ENCODE data around the gene COL15A1.
"Not testable (repeated sequence)": the region's sequence is repeated elsewhere in the genome, so short reads cannot be mapped to it uniquely, and the experiment has no call there.

Gene COL15A1

GRCh38 chr9:98943682-98944056 is at the start of gene COL15A1:
Gene COL15A1 (plus strand): TSS chr9:98943907. CDS start chr9:98944062, 155 bp downstream.
- no peak for DNase-seq (ENCODE audit: low read depth in 2 of 2)

GRCh38 chr9:98894171-98894570 is 49.5 kb upstream of the COL15A1 start:
- no peak for DNase-seq (ENCODE audit: low read depth in 2 of 2)

GRCh38 chr9:98894761-98895160 is 48.9 kb upstream of the COL15A1 start:
- DNase-seq (ENCODE audit: low read depth in 2 of 2) = no peak

GRCh38 chr9:98896632-98897031 is 47.1 kb upstream of the COL15A1 start:
- DNase-seq (ENCODE audit: low read depth in 2 of 2) = no peak

- no peak for DNase-seq (ENCODE audit: low read depth in 2 of 2)
Observed at GRCh38 chr9:98897745-98898144, 46.0 kb upstream of the COL15A1 start.

- DNase-seq (ENCODE audit: low read depth in 2 of 2) = no peak
Observed at GRCh38 chr9:98899408-98900056, 44.2 kb upstream of the COL15A1 start.

GRCh38 chr9:98900244-98900643 is 43.5 kb upstream of the COL15A1 start:
- DNase-seq (ENCODE audit: low read depth in 2 of 2) = no peak

GRCh38 chr9:98900725-98901124 is 43.0 kb upstream of the COL15A1 start:
- no peak for DNase-seq (ENCODE audit: low read depth in 2 of 2)

GRCh38 chr9:98901843-98902242 is 41.9 kb upstream of the COL15A1 start:
- DNase-seq (ENCODE audit: low read depth in 2 of 2) = not testable (repeated sequence)

GRCh38 chr9:98902516-98902915 is 41.2 kb upstream of the COL15A1 start:
- DNase-seq (ENCODE audit: low read depth in 2 of 2) = no peak

GRCh38 chr9:98902925-98903324 is 40.8 kb upstream of the COL15A1 start:
- no peak for DNase-seq (ENCODE audit: low read depth in 2 of 2)

- no peak for DNase-seq (ENCODE audit: low read depth in 2 of 2)
Observed at GRCh38 chr9:98903961-98904411, 39.7 kb upstream of the COL15A1 start.

- no peak for DNase-seq (ENCODE audit: low read depth in 2 of 2)
Observed at GRCh38 chr9:98905015-98905414, 38.7 kb upstream of the COL15A1 start.

GRCh38 chr9:98906273-98907040 is 37.2 kb upstream of the COL15A1 start:
- no peak for DNase-seq (ENCODE audit: low read depth in 2 of 2)

- DNase-seq (ENCODE audit: low read depth in 2 of 2) = no peak
Observed at GRCh38 chr9:98907055-98907454, 36.7 kb upstream of the COL15A1 start.

- no peak for DNase-seq (ENCODE audit: low read depth in 2 of 2)
Observed at GRCh38 chr9:98908897-98909634, 34.6 kb upstream of the COL15A1 start.

- DNase-seq (ENCODE audit: low read depth in 2 of 2) = no peak
Observed at GRCh38 chr9:98909935-98910334, 33.8 kb upstream of the COL15A1 start.

- DNase-seq (ENCODE audit: low read depth in 2 of 2) = no peak
Observed at GRCh38 chr9:98911042-98911441, 32.7 kb upstream of the COL15A1 start.

- DNase-seq (ENCODE audit: low read depth in 2 of 2) = not testable (repeated sequence)
Observed at GRCh38 chr9:98911738-98912137, 32.0 kb upstream of the COL15A1 start.

GRCh38 chr9:98912450-98912849 is 31.3 kb upstream of the COL15A1 start:
- no peak for DNase-seq (ENCODE audit: low read depth in 2 of 2)

GRCh38 chr9:98913044-98913443 is 30.7 kb upstream of the COL15A1 start:
- no peak for DNase-seq (ENCODE audit: low read depth in 2 of 2)

GRCh38 chr9:98913705-98914104 is 30.0 kb upstream of the COL15A1 start:
- no peak for DNase-seq (ENCODE audit: low read depth in 2 of 2)

- no peak for DNase-seq (ENCODE audit: low read depth in 2 of 2)
Observed at GRCh38 chr9:98915599-98915998, 28.1 kb upstream of the COL15A1 start.
